Measurements from ENCODE around the gene CACNA2D1.

Gene CACNA2D1

GRCh38 chr7:82273886-82274285 is 169.7 kb downstream of the CACNA2D1 start:
- no peak for FAIRE-seq

- FAIRE-seq, result no peak
Measured at GRCh38 chr7:82270870-82271269, 172.7 kb downstream of the CACNA2D1 start.

- no peak for FAIRE-seq
Measured at GRCh38 chr7:82268632-82269031, 174.9 kb downstream of the CACNA2D1 start.

- FAIRE-seq, result no peak
Measured at GRCh38 chr7:82266081-82266480, 177.5 kb downstream of the CACNA2D1 start.

- no peak for FAIRE-seq
Measured at GRCh38 chr7:82264783-82265305, 178.7 kb downstream of the CACNA2D1 start.

GRCh38 chr7:82263920-82264782 is 179.4 kb downstream of the CACNA2D1 start:
- FAIRE-seq, result no peak

- no peak for FAIRE-seq
Measured at GRCh38 chr7:82258181-82258580, 185.4 kb downstream of the CACNA2D1 start.

GRCh38 chr7:82257118-82257695 is 186.4 kb downstream of the CACNA2D1 start:
- no peak for FAIRE-seq

GRCh38 chr7:82255706-82256105 is 187.9 kb downstream of the CACNA2D1 start:
- FAIRE-seq, result no peak

GRCh38 chr7:82250598-82250997 is 193.0 kb downstream of the CACNA2D1 start:
- no peak for FAIRE-seq

- FAIRE-seq, result no peak
Measured at GRCh38 chr7:82249979-82250378, 193.6 kb downstream of the CACNA2D1 start.

- FAIRE-seq, result no peak
Measured at GRCh38 chr7:82247814-82248433, 195.7 kb downstream of the CACNA2D1 start.

- FAIRE-seq, result no peak
Measured at GRCh38 chr7:82244947-82245517, 198.5 kb downstream of the CACNA2D1 start.

- FAIRE-seq, result no peak
Measured at GRCh38 chr7:82241356-82241755, 202.2 kb downstream of the CACNA2D1 start.

- FAIRE-seq, result no peak
Measured at GRCh38 chr7:82235713-82236112, 207.9 kb downstream of the CACNA2D1 start.

- no peak for FAIRE-seq
Measured at GRCh38 chr7:82234457-82235049, 209.0 kb downstream of the CACNA2D1 start.

GRCh38 chr7:82230811-82231581 is 212.6 kb downstream of the CACNA2D1 start:
- no peak for FAIRE-seq

- FAIRE-seq, result no peak
Measured at GRCh38 chr7:82229164-82229563, 214.4 kb downstream of the CACNA2D1 start.

GRCh38 chr7:82226191-82226590 is 217.4 kb downstream of the CACNA2D1 start:
- no peak for FAIRE-seq

GRCh38 chr7:82224529-82224928 is 219.0 kb downstream of the CACNA2D1 start:
- FAIRE-seq, result no peak

- no peak for FAIRE-seq
Measured at GRCh38 chr7:82223580-82223979, 220.0 kb downstream of the CACNA2D1 start.

GRCh38 chr7:82221152-82221674 is 222.4 kb downstream of the CACNA2D1 start:
- no peak for FAIRE-seq
